Measurements from ENCODE around the gene SLC25A5.
"Not testable (repeated sequence)": the region's sequence is repeated elsewhere in the genome, so short reads cannot be mapped to it uniquely, and the experiment has no call there.

The SLC25A5 gene

GRCh38 chrX:119467842-119468550 is at the start of gene SLC25A5:
SLC25A5 (plus strand) TSS chrX:119468444; CDS start chrX:119468516, 72 bp downstream.
- DNase-seq, result peak; percentile 79

- DNase-seq, result no peak
These were observed 49.1 kb upstream of the SLC25A5 start for GRCh38 chrX:119419146-119419545.

GRCh38 chrX:119419898-119420297 is 48.3 kb upstream of the SLC25A5 start:
- DNase-seq, result no peak

- no peak for DNase-seq
These were observed 47.1 kb upstream of the SLC25A5 start for GRCh38 chrX:119421016-119421705.

GRCh38 chrX:119423631-119424030 is 44.6 kb upstream of the SLC25A5 start:
- DNase-seq, result no peak

- no peak for DNase-seq
These were observed 43.2 kb upstream of the SLC25A5 start for GRCh38 chrX:119424999-119425398.

- DNase-seq, result no peak
These were observed 41.0 kb upstream of the SLC25A5 start for GRCh38 chrX:119427024-119427794.

- DNase-seq, result no peak
These were observed 40.5 kb upstream of the SLC25A5 start for GRCh38 chrX:119427795-119428185.

- DNase-seq, result no peak
These were observed 38.8 kb upstream of the SLC25A5 start for GRCh38 chrX:119429471-119429870.

GRCh38 chrX:119441295-119441694 is 26.9 kb upstream of the SLC25A5 start:
- not testable (repeated sequence) for DNase-seq

GRCh38 chrX:119442286-119442685 is 26.0 kb upstream of the SLC25A5 start:
- DNase-seq, result no peak

- no peak for DNase-seq
These were observed 15.0 kb upstream of the SLC25A5 start for GRCh38 chrX:119453202-119453601.

- DNase-seq, result no peak
These were observed 13.0 kb upstream of the SLC25A5 start for GRCh38 chrX:119455264-119455663.

GRCh38 chrX:119459181-119459580 is 9.1 kb upstream of the SLC25A5 start:
- no peak for DNase-seq

- DNase-seq, result no peak
These were observed 2.7 kb upstream of the SLC25A5 start for GRCh38 chrX:119465555-119465954.

- no peak for DNase-seq
These were observed 1.3 kb upstream of the SLC25A5 start for GRCh38 chrX:119466970-119467369.

- DNase-seq, result no peak
These were observed 811 bp upstream of the SLC25A5 start for GRCh38 chrX:119467433-119467832.

- DNase-seq, result peak; percentile 58
These were observed 488 bp downstream of the SLC25A5 start for GRCh38 chrX:119468551-119469312.

- DNase-seq, result no peak
These were observed 1.0 kb downstream of the SLC25A5 start for GRCh38 chrX:119469313-119469635.

GRCh38 chrX:119474615-119475388 is 6.6 kb downstream of the SLC25A5 start:
- DNase-seq, result no peak

GRCh38 chrX:119475389-119476101 is 7.3 kb downstream of the SLC25A5 start:
- no peak for DNase-seq

- no peak for DNase-seq
These were observed 9.6 kb downstream of the SLC25A5 start for GRCh38 chrX:119477812-119478232.

All from DMS 273 treated with DMSO at 0.1 percent for 48 hours (cell line).